ENCODE results near the gene OR7E24. TPM values are rescaled to one million over a fixed set of nuclear protein-coding genes. Genes with fewer than 3 reads are reported as not detected.
"Not testable (repeated sequence)": the region's sequence is repeated elsewhere in the genome, so short reads cannot be mapped to it uniquely, and the experiment has no call there.

The OR7E24 gene
- polyA plus RNA-seq, 2 of the 4 experiments (the other 2 are of a cell fraction), result not detected

DNA sequence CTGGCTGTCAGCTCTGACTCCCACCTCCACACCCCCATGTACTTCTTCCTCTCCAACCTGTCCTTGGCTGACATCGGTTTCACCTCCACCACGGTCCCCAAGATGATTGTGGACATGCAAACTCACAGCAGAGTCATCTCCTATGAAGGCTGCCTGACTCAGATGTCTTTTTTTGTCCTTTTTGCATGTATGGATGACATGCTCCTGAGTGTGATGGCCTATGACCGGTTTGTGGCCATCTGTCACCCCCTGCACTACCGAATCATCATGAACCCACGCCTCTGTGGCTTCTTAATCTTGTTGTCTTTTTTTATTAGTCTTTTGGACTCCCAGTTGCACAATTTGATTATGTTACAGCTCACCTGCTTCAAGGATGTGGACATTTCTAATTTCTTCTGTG lies 506 bp downstream of the OR7E24 start:
- H3K4me1 ChIP-seq, result no peaks in the 10 kb centered on the region
- DNase-seq (ENCODE audit: low read depth in 1 of 2, low spot score in 1 of 2) (no peak), FAIRE-seq (no peak), ATAC-seq (no peak)
- 0% methylated on average over 5 of the region's 5 CpGs for WGBS (ENCODE audit: missing lambda C conversion rate)
- TF ChIP-seq, protein P1, sequence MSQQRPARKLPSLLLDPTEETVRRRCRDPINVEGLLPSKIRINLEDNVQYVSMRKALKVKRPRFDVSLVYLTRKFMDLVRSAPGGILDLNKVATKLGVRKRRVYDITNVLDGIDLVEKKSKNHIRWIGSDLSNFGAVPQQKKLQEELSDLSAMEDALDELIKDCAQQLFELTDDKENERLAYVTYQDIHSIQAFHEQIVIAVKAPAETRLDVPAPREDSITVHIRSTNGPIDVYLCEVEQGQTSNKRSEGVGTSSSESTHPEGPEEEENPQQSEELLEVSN (IDR thresholded peaks at IDR 0.05; ENCODE audit: borderline replicate concordance, low read depth), result no peak
- no peak for TF ChIP-seq MAFK (IDR thresholded peaks at IDR 0.05; ENCODE audit: partially characterized antibody)
- no peak for TF ChIP-seq ZFP36 (IDR thresholded peaks at IDR 0.05; ENCODE audit: borderline replicate concordance, partially characterized antibody)
- TF ChIP-seq GATA3 (IDR thresholded peaks at IDR 0.05; ENCODE audit: borderline replicate concordance), result no peak
- no peak for TF ChIP-seq MYC (IDR thresholded peaks at IDR 0.05; ENCODE audit: borderline replicate concordance, low read length)
- TF ChIP-seq POLR2A (IDR thresholded peaks at IDR 0.05; ENCODE audit: low read length), result no peak
- TF ChIP-seq HEYL (CRISPR knock-in tag; IDR thresholded peaks at IDR 0.05), result no peak
- TF ChIP-seq, protein P2, sequence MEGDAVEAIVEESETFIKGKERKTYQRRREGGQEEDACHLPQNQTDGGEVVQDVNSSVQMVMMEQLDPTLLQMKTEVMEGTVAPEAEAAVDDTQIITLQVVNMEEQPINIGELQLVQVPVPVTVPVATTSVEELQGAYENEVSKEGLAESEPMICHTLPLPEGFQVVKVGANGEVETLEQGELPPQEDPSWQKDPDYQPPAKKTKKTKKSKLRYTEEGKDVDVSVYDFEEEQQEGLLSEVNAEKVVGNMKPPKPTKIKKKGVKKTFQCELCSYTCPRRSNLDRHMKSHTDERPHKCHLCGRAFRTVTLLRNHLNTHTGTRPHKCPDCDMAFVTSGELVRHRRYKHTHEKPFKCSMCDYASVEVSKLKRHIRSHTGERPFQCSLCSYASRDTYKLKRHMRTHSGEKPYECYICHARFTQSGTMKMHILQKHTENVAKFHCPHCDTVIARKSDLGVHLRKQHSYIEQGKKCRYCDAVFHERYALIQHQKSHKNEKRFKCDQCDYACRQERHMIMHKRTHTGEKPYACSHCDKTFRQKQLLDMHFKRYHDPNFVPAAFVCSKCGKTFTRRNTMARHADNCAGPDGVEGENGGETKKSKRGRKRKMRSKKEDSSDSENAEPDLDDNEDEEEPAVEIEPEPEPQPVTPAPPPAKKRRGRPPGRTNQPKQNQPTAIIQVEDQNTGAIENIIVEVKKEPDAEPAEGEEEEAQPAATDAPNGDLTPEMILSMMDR (IDR thresholded peaks at IDR 0.05), result no peak
- no peak for TF ChIP-seq HMGXB4 (CRISPR knock-in tag; IDR thresholded peaks at IDR 0.05; ENCODE audit: borderline replicate concordance)
- no peak for TF ChIP-seq JUN (IDR thresholded peaks at IDR 0.05)
- TF ChIP-seq KDM1A (IDR thresholded peaks at IDR 0.05; ENCODE audit: low read depth), result no peak
- TF ChIP-seq RNF2 (IDR thresholded peaks at IDR 0.05; ENCODE audit: borderline replicate concordance, low read depth), result no peak
- no peak for TF ChIP-seq EHF (CRISPR knock-in tag; IDR thresholded peaks at IDR 0.05)
- no peak for TF ChIP-seq MAZ (IDR thresholded peaks at IDR 0.05; ENCODE audit: borderline replicate concordance, low read depth, low read length)
- POLR2A ChIA-PET, result no interaction called here
- CTCF ChIA-PET, result no interaction called here
- H3K9me3 ChIP-seq, result peaks cover 2% of the 10 kb centered on the region; the same call in 1 of the 3 replicates
- H3K4me2 ChIP-seq, result no peak overlapping the region
- no peak overlapping the region for H3K27ac ChIP-seq
- H3K4me3 ChIP-seq, result no peak overlapping the region

GRCh38 chr19:9283485-9283884 lies 32.8 kb downstream of the OR7E24 start:
- POLR2A ChIA-PET; ATAC-seq; CTCF ChIA-PET; H3K4me1 ChIP-seq; FAIRE-seq; H3K27ac ChIP-seq; H3K4me2 ChIP-seq; H3K9me3 ChIP-seq; DNase-seq (ENCODE audit: low read depth in 1 of 2, low spot score in 1 of 2); H3K4me3 ChIP-seq: not testable (repeated sequence)
- no CpG with 5 or more reads among the region's 38 CpGs for WGBS (ENCODE audit: missing lambda C conversion rate)

DNA sequence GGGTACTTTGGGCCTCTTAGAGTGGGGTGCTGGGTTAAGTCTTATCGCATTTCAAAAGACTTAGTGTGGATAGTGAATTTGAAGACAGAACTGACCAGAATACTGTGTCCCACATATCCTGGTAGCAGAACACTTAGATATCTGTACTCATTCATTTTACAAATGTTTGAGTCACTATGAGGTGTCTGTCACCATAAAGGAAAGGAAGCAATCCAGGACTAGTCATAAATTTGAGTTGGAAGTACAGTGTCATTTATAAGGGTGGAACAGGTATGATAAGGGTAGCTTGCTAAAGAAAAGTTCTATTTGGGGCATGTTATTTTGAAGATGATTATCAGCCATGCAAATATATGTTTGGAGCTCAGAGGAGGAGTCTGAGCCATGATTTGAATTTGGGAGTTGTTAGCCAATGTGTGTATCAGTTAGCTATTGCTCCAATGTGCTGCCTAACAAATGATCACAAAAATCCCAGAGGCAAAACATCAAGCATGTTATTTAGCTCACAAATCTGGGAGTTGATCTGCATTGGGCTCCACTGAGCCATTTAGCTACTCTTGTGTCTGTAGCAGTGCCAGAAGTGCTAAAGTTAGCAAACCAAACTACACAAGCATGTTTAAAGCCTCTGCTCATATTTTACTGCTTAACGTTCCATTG lies 38.6 kb downstream of the OR7E24 start:
- no peak for TF ChIP-seq JUNB (IDR thresholded peaks at IDR 0.05)
- CTCF ChIA-PET, result no interaction called here
- peaks cover 27% of the 10 kb centered on the region for H3K9me3 ChIP-seq
- H3K27ac ChIP-seq, result no peak overlapping the region
- H3K4me3 ChIP-seq, result no peak overlapping the region
- ATAC-seq, result no peak
- POLR2A ChIA-PET, result no interaction called here
- 43% methylated on average over 2 of the region's 2 CpGs for WGBS (ENCODE audit: missing lambda C conversion rate)
- no peaks in the 10 kb centered on the region for H3K4me1 ChIP-seq
- no peak for DNase-seq (ENCODE audit: low read depth in 1 of 2, low spot score in 1 of 2)
- FAIRE-seq, result no peak
- H3K4me2 ChIP-seq, result no peak overlapping the region

- Histone ChIP-seq H3K4me1 (no peaks in the 10 kb centered on the region), H3K4me3 (no peak overlapping the region), H3K9me3 (peaks cover 61% of the 10 kb centered on the region), H3K27ac (no peak overlapping the region), H3K4me2 (no peak overlapping the region)
- ATAC-seq, result no peak
- POLR2A ChIA-PET, result no interaction called here
- 61% methylated on average over 4 of the region's 4 CpGs for WGBS (ENCODE audit: missing lambda C conversion rate)
- FAIRE-seq, result no peak
- CTCF ChIA-PET, result no interaction called here
- DNase-seq (ENCODE audit: low read depth in 1 of 2, low spot score in 1 of 2), result peak in 1 of 2 experiments; percentile 2
- no peak for TF ChIP-seq RFX5 (IDR thresholded peaks at IDR 0.05)
- TF ChIP-seq, protein P3, sequence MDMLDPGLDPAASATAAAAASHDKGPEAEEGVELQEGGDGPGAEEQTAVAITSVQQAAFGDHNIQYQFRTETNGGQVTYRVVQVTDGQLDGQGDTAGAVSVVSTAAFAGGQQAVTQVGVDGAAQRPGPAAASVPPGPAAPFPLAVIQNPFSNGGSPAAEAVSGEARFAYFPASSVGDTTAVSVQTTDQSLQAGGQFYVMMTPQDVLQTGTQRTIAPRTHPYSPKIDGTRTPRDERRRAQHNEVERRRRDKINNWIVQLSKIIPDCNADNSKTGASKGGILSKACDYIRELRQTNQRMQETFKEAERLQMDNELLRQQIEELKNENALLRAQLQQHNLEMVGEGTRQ (IDR thresholded peaks at IDR 0.05), result no peak
- TF ChIP-seq PBX3 (IDR thresholded peaks at IDR 0.05), result no peak
- TF ChIP-seq REST (IDR thresholded peaks at IDR 0.05), result no peak
- TF ChIP-seq RCOR1 (IDR thresholded peaks at IDR 0.05; ENCODE audit: low read depth, low read length), result no peak
- TF ChIP-seq RARB (CRISPR knock-in tag; IDR thresholded peaks at IDR 0.05), result no peak
Measured at GRCh38 chr19:9295411-9295849, 44.7 kb downstream of the OR7E24 start.

Measured in A549 (cell line).